ENCODE measurements around the gene PRTN3.

Gene PRTN3

GRCh38 chr19:803686-804418, 36.9 kb upstream of the PRTN3 start:
- no peak for DNase-seq

- no peak for DNase-seq
Measured at GRCh38 chr19:804419-805165, 36.2 kb upstream of the PRTN3 start.

GRCh38 chr19:805166-805551, 35.6 kb upstream of the PRTN3 start:
- no peak for DNase-seq

GRCh38 chr19:805600-806550, 34.9 kb upstream of the PRTN3 start:
- no peak for DNase-seq

- no peak for DNase-seq
Measured at GRCh38 chr19:806815-807421, 33.9 kb upstream of the PRTN3 start.

GRCh38 chr19:807627-808422, 33.0 kb upstream of the PRTN3 start:
- no peak for DNase-seq

GRCh38 chr19:808423-808775, 32.4 kb upstream of the PRTN3 start:
- DNase-seq: no peak

- DNase-seq: no peak
Measured at GRCh38 chr19:810077-810855, 30.5 kb upstream of the PRTN3 start.

- DNase-seq: no peak
Measured at GRCh38 chr19:810883-811489, 29.8 kb upstream of the PRTN3 start.

- no peak for DNase-seq
Measured at GRCh38 chr19:811506-812048, 29.2 kb upstream of the PRTN3 start.

- DNase-seq: no peak
Measured at GRCh38 chr19:812049-812746, 28.6 kb upstream of the PRTN3 start.

- DNase-seq: no peak
Measured at GRCh38 chr19:812747-813218, 28.0 kb upstream of the PRTN3 start.

- no peak for DNase-seq
Measured at GRCh38 chr19:813219-814151, 27.3 kb upstream of the PRTN3 start.

GRCh38 chr19:814152-815078, 26.4 kb upstream of the PRTN3 start:
- DNase-seq: no peak

GRCh38 chr19:815079-815774, 25.6 kb upstream of the PRTN3 start:
- no peak for DNase-seq

- DNase-seq: no peak
Measured at GRCh38 chr19:815775-816499, 24.9 kb upstream of the PRTN3 start.
